ENCODE data around the gene UNK. TPM values are rescaled to one million over a fixed set of nuclear protein-coding genes. Genes with fewer than 3 reads are reported as not detected.

UNK gene
- total and polyA plus RNA-seq, 2 of the 13 experiments (the other 11 are each of a cell fraction or from before 2014, with no cell fraction given), result 31.6 to 33.0 TPM

DNA sequence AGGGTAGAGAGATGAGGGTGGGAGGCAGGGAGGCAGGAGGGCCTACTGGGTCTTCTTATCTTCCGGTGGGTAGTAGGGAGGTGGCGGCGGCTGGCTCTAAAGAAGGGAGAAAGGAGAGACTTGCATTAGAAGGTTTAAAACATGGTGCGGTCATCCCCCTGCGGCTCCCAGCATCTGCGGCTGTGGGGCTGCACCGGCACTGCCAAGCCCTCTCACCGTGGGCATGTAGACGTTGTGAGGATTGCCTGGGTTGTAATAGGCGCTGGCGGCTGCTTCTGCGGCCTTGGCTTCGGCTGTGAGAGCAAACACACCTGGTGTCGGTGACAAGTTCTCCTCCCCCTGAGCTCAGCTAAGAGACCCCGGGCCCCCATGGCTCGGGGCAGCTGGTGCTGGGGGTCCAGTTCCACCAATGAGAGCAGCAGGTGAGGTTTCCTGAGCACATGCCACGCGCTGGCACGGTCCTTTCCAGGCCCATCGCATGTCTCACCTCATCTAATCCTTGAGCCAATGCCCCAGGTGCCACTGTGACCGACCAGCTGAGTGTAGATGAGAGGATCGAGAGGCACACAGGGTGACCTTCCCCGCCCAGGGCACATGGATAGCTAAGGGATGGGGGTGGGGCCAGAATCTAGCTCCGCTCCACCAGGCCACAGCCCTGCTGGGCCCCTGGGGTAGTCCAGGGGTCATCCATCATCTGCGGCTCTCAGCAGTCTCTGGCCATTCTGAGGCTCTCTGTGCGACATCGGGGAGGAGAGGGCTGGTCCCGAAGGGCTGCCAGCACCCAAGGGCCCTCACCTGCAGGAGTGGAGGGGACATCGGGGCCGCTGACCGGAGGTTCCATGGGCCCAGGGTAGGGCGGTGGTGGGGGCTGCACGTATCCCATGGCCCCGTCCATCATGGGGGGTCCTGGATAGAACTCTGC is 62.3 kb downstream of the UNK start (continued):
- TF ChIP-seq, protein P1, sequence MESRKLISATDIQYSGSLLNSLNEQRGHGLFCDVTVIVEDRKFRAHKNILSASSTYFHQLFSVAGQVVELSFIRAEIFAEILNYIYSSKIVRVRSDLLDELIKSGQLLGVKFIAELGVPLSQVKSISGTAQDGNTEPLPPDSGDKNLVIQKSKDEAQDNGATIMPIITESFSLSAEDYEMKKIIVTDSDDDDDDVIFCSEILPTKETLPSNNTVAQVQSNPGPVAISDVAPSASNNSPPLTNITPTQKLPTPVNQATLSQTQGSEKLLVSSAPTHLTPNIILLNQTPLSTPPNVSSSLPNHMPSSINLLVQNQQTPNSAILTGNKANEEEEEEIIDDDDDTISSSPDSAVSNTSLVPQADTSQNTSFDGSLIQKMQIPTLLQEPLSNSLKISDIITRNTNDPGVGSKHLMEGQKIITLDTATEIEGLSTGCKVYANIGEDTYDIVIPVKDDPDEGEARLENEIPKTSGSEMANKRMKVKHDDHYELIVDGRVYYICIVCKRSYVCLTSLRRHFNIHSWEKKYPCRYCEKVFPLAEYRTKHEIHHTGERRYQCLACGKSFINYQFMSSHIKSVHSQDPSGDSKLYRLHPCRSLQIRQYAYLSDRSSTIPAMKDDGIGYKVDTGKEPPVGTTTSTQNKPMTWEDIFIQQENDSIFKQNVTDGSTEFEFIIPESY (CRISPR knock-in tag; IDR thresholded peaks at IDR 0.05), result peak; percentile 70; the same call in 1 of the 2 replicates
- 0 out of 2 replicates have a peak, but pooled peaks have one; percentile 23 for TF ChIP-seq ZNF841 (CRISPR knock-in tag; IDR thresholded peaks at IDR 0.05; ENCODE audit: borderline replicate concordance)
- 0 out of 2 replicates have a peak, but pooled peaks have one; percentile 75 for TF ChIP-seq HOXA9 (CRISPR knock-in tag; IDR thresholded peaks at IDR 0.05; ENCODE audit: borderline replicate concordance)
- 0 out of 2 replicates have a peak, but pooled peaks have one; percentile 57 for TF ChIP-seq GTF3A (CRISPR knock-in tag; conservative IDR thresholded peaks at IDR 0.05)
- TF ChIP-seq SNAPC2 (CRISPR knock-in tag; IDR thresholded peaks at IDR 0.05), result no peak
- no peak for TF ChIP-seq NPAS2 (CRISPR knock-in tag; IDR thresholded peaks at IDR 0.05; ENCODE audit: borderline replicate concordance)
- TF ChIP-seq ZNF317 (CRISPR knock-in tag; IDR thresholded peaks at IDR 0.05), result peak; percentile 76
- peak; percentile 62 for TF ChIP-seq FOXA3 (CRISPR knock-in tag; IDR thresholded peaks at IDR 0.05)
- TF ChIP-seq HDAC1 (CRISPR knock-in tag; IDR thresholded peaks at IDR 0.05), result peak; percentile 97
- TF ChIP-seq, protein P2, sequence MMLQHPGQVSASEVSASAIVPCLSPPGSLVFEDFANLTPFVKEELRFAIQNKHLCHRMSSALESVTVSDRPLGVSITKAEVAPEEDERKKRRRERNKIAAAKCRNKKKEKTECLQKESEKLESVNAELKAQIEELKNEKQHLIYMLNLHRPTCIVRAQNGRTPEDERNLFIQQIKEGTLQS (CRISPR knock-in tag; IDR thresholded peaks at IDR 0.05), result peak; percentile 47
- no peak for TF ChIP-seq ZNF674 (CRISPR knock-in tag; IDR thresholded peaks at IDR 0.05; ENCODE audit: low read depth)
- peak; percentile 90 for TF ChIP-seq FOXJ3 (CRISPR knock-in tag; IDR thresholded peaks at IDR 0.05; ENCODE audit: borderline replicate concordance)
- no peak for TF ChIP-seq MLLT10 (CRISPR knock-in tag; IDR thresholded peaks at IDR 0.05)
- TF ChIP-seq HOXD1 (CRISPR knock-in tag; IDR thresholded peaks at IDR 0.05), result peak; percentile 96
- no peak; the same call in 1 of the 2 replicates for TF ChIP-seq HCFC1 (IDR thresholded peaks at IDR 0.05; ENCODE audit: low read depth, low read length)
- TF ChIP-seq KLF11 (CRISPR knock-in tag; IDR thresholded peaks at IDR 0.05), result peak; percentile 78
- TF ChIP-seq ZNF432 (CRISPR knock-in tag; IDR thresholded peaks at IDR 0.05; ENCODE audit: borderline replicate concordance), result peak; percentile 87; the same call in 1 of the 2 replicates
- peak; percentile 94 for TF ChIP-seq ZNF556 (CRISPR knock-in tag; IDR thresholded peaks at IDR 0.05; ENCODE audit: borderline replicate concordance)
- TF ChIP-seq, protein P3, sequence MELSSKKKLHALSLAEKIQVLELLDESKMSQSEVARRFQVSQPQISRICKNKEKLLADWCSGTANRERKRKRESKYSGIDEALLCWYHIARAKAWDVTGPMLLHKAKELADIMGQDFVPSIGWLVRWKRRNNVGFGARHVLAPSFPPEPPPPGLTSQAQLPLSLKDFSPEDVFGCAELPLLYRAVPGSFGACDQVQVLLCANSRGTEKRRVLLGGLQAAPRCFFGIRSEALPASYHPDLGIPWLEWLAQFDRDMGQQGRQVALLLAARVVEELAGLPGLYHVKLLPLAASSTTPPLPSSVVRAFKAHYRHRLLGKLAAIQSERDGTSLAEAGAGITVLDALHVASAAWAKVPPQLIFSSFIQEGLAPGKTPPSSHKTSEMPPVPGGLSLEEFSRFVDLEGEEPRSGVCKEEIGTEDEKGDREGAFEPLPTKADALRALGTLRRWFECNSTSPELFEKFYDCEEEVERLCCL (CRISPR knock-in tag; IDR thresholded peaks at IDR 0.05; ENCODE audit: borderline replicate concordance), result peak; percentile 27; the same call in 1 of the 2 replicates
- no peak for TF ChIP-seq SRF (IDR thresholded peaks at IDR 0.05; ENCODE audit: low read depth, low read length)
- TF ChIP-seq HDAC6 (IDR thresholded peaks at IDR 0.05; ENCODE audit: low read depth, low read length), result no peak
- no peak for TF ChIP-seq MYNN (CRISPR knock-in tag; IDR thresholded peaks at IDR 0.05; ENCODE audit: low read depth)
- TF ChIP-seq TBX2 (CRISPR knock-in tag; IDR thresholded peaks at IDR 0.05; ENCODE audit: borderline replicate concordance), result peak; percentile 100
- no peak; the same call in 1 of the 2 replicates for TF ChIP-seq ELF4 (CRISPR knock-in tag; IDR thresholded peaks at IDR 0.05; ENCODE audit: borderline replicate concordance)
- TF ChIP-seq U2AF2 (IDR thresholded peaks at IDR 0.05; ENCODE audit: low read depth, low read length), result no peak
- TF ChIP-seq SMAD1 (CRISPR knock-in tag; IDR thresholded peaks at IDR 0.05; ENCODE audit: borderline replicate concordance, low read depth), result peak; percentile 59; the same call in 1 of the 2 replicates

All from HepG2 (cell line).